ENCODE results near the gene HLA-DRA.
"Not testable (repeated sequence)": the region's sequence is repeated elsewhere in the genome, so short reads cannot be mapped to it uniquely, and the experiment has no call there.

Gene HLA-DRA

DNA sequence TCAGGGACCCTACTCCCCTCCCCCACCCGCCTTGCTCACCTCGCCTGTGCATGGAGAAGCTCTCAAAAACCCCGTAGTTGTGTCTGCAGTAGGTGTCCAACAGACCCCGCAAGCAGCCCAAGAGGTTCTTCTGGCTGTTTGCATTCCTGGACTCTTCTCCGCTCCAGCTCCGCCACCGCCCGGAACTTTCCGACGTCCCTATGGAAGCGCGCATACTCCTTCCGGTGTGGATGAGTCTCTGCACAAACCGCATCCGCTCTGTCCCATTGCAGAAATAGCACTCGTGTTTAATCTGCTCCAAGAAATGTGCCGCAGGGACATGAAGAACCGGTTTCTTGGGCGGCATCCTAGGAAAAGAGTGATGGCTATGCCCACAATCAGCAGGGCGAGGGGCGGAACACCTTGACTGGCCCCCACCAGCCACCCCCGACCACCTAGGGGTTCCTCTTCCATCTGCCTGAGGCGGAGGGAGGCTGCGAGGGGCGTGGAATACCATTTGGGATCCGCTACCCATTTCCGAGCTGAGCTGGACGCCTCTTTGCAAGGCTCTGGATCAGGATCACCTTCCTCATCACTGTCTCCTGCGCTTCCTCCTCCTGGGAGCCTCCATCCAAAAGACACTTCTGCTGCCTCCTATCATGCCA, 20.2 kb downstream of the HLA-DRA start:
- no peak for DNase-seq (ENCODE audit: low read depth)
- H3K4me3 ChIP-seq (ENCODE audit: low read length), result no peak overlapping the region
- TF ChIP-seq, protein P1, sequence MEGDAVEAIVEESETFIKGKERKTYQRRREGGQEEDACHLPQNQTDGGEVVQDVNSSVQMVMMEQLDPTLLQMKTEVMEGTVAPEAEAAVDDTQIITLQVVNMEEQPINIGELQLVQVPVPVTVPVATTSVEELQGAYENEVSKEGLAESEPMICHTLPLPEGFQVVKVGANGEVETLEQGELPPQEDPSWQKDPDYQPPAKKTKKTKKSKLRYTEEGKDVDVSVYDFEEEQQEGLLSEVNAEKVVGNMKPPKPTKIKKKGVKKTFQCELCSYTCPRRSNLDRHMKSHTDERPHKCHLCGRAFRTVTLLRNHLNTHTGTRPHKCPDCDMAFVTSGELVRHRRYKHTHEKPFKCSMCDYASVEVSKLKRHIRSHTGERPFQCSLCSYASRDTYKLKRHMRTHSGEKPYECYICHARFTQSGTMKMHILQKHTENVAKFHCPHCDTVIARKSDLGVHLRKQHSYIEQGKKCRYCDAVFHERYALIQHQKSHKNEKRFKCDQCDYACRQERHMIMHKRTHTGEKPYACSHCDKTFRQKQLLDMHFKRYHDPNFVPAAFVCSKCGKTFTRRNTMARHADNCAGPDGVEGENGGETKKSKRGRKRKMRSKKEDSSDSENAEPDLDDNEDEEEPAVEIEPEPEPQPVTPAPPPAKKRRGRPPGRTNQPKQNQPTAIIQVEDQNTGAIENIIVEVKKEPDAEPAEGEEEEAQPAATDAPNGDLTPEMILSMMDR (conservative IDR thresholded peaks at IDR 0.05; ENCODE audit: low read depth, low read length), result no peak

DNA sequence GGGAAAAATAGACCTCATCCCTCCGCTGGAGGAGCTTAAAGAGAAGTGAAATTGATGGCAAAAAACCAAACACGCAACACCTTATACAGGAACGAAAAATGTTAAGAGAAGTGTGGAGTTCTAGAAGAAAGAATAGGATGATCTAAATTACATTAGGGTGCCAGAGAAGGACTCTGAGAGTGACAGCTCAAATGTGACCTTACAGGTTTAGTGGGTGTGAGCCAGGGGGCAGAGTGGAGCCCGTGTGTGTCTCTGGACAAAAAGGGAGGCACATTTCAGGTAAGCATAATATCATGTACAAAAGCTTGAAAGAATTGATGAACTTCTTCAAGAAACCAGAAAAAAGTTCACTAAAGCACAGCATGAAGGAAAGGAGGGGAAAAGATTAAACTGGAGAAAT, 20.8 kb downstream of the HLA-DRA start:
- no peak for DNase-seq (ENCODE audit: low read depth)
- no peak overlapping the region for H3K4me3 ChIP-seq (ENCODE audit: low read length)
- TF ChIP-seq, protein P1 (conservative IDR thresholded peaks at IDR 0.05; ENCODE audit: low read depth, low read length), result no peak

DNA sequence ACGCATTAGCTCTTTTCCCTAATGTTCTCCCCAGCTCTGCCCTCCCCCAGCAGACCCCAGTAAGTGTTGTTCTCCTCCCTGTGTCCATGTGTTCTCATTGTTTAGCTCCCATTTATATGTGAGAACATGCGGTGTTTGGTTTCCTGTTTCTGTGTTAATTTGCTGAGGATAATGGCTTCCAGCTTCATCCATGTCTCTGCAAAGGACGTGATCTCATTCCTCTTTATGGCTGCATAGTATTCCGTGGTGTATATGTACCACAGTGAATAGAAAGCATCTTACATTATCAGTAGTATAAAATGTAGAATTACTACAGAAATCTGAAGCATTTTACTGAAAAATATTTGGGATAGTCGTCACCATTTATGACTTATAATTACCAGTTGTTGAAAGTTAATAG, 21.8 kb downstream of the HLA-DRA start:
- no peak overlapping the region for H3K4me3 ChIP-seq (ENCODE audit: low read length)
- TF ChIP-seq, protein P1 (conservative IDR thresholded peaks at IDR 0.05; ENCODE audit: low read depth, low read length), result no peak
- DNase-seq (ENCODE audit: low read depth), result no peak

DNA sequence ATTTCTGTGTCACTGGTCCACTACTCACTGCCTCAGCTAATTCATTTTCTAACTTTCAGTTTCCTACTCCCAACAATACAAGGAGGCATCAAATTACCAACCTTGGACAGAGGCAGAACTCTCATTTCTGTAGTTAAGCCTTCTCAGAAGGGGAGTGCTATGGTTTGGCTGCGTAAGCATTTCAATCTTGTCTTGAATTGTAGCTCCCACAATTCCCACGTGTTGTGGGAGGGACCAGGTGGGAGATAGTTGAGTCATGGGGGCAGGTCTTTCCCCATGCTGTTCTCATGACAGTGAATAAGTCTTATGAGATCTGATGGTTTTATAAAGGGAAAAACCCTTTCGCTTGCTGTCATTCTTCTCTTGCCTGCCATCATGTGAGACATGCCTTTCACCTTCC, 22.9 kb downstream of the HLA-DRA start:
- TF ChIP-seq, protein P1 (conservative IDR thresholded peaks at IDR 0.05; ENCODE audit: low read depth, low read length), result no peak
- no peak for DNase-seq (ENCODE audit: low read depth)
- no peak overlapping the region for H3K4me3 ChIP-seq (ENCODE audit: low read length)

DNA sequence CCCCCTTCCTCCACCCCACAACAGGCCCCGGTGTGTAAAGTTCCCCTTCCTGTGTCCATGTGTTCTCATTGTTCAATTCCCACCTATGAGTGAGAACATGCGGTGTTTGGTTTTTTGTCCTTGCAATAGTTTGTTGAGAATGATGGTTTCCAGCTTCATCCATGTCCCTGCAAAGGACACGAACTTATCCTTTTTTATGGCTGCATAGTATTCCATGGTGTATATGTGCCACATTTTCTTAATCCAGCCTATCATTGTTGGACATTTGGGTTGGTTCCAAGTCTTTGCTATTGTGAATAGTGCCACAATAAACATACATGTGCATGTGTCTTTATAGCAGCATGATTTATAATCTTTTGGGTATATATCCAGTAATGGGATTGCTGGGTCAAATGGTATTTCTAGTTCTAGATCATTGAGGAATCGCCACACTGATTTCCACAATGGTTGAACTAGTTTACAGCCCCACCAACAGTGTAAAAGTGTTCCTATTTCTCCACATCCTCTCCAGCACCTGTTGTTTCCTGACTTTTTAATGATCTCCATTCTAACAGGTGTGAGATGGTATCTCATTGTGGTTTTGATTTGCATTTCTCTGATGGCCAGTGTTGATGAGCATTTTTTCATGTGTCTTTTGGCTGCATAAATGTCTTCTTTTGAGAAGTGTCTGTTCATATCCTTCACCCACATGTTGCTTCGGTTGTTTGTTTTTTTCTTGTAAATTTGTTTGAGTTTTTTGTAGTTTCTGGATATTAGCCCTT, 28.2 kb downstream of the HLA-DRA start:
- not testable (repeated sequence) for DNase-seq (ENCODE audit: low read depth)

GRCh38 chr6:32472781-32473375, 33.2 kb downstream of the HLA-DRA start:
- DNase-seq (ENCODE audit: low read depth), result no peak
- TF ChIP-seq, protein P1 (conservative IDR thresholded peaks at IDR 0.05; ENCODE audit: low read depth, low read length), result no peak
- H3K4me3 ChIP-seq (ENCODE audit: low read length), result no peak overlapping the region

More for the DNA sequence above, 28.2 kb downstream of the HLA-DRA start:
- H3K4me3 ChIP-seq (ENCODE audit: low read length), result not testable (repeated sequence)

DNA sequence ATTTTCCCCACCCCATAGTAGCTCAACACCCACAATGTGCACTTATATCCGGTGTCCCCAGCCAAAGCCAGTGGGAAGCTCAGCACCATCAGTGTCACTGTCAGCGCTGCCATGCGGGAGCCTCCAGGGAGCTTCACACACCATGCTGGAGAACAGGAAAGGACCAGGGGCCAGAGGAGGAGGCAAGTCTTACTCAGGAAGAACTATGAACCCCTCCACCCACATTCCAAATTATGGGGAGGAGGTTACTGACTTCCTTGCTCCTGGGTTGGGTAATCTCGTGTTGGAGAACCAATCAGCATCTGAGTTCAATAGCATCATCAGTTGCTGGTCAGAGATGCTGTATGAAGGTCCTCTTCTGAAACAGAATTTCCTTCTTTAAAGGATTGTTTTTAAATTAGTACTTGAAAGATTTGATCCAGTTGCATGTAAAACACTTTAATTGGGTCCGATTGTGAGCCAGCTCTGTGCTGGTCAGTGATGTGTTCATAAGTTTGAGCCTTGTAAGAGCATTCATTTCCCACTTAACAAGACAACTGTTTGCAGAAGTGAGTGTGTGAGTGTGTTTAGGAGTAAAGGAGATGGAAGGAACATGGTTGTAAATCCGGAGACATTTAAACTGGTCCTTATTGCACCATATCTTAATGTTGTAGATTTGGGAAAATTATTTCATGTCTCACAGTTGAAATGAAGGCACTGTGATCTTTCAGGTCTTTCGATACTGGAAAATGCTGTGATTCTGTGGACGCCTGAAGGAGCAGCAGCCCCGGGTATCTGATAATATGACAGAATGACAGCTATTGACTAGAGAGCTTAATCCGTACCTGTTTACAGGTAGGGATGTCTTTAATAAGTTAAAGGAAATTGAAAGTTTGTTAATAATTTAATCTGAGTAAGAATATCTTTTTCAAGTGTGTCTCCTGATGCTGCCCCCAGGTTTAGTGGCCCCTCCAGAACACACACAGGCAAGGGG, 34.0 kb downstream of the HLA-DRA start:
- not testable (repeated sequence) for DNase-seq (ENCODE audit: low read depth); H3K4me3 ChIP-seq (ENCODE audit: low read length)

All from retinal pigment epithelial cell (primary cell).